H1 (cell line): ENCODE measurements around the gene DBNL. TPM values are rescaled to one million over a fixed set of nuclear protein-coding genes. Genes with fewer than 3 reads are reported as not detected.

ENCODE experiments used
- ASH2L ChIP-seq: fragments of 200-600, 300-600 bp; sonication (generic); IDR thresholded peaks from one replicate; pipeline ENCODE4 v1.7.1; 2017; ENCODE audit warnings: low read length
- CBX5 ChIP-seq: fragments of 300-800, 300-1000 bp; sonication (generic); IDR thresholded peaks from 2 replicates; pipeline ENCODE4 v1.7.1; 2016; ENCODE audit warnings: antibody characterized with exemption, low read length, low read depth
- CBX8 ChIP-seq: fragments of 300-800, 300-1000 bp; sonication (generic); IDR thresholded peaks from 2 replicates; pipeline ENCODE4 v1.7.1; 2016; ENCODE audit warnings: low read depth, low read length, borderline replicate concordance
- EZH2 ChIP-seq: fragments of 200-600 bp; sonication (generic); IDR thresholded peaks from 2 replicates; pipeline ENCODE4 v1.7.1; 2012; ENCODE audit warnings: low read depth, mild to moderate bottlenecking, moderate library complexity, low read length, inconsistent platforms; ENCODE audit not compliant: severe bottlenecking
- FOSL1 ChIP-seq: IDR thresholded peaks from 2 replicates; pipeline ENCODE4 v1.6.1; 2011; ENCODE audit warnings: mild to moderate bottlenecking, low read depth, low read length, moderate library complexity; ENCODE audit not compliant: insufficient read depth
- HDAC2 ChIP-seq, 2 experiments: fragments of 300-600 bp in 1 of 2; sonication (generic) in 1 of 2; IDR thresholded peaks; 2 replicates each; pipeline ENCODE4 v1.6.1; 2011 to 2012; ENCODE audit warnings: low read depth in 2 of 2, low read length in 2 of 2, mild to moderate bottlenecking in 2 of 2, moderate library complexity in 2 of 2, borderline replicate concordance in 1 of 2, inconsistent platforms in 1 of 2
- KDM1A ChIP-seq: fragments of 200-600, 300-600 bp; sonication (generic); IDR thresholded peaks from 2 replicates; pipeline ENCODE4 v1.7.1; 2016; ENCODE audit warnings: mild to moderate bottlenecking, low read length, borderline replicate concordance
- KDM4A ChIP-seq: IDR thresholded peaks from one replicate; pipeline ENCODE4 v1.7.1; 2012; ENCODE audit warnings: low read depth, mild to moderate bottlenecking, moderate library complexity, low read length, inconsistent platforms; ENCODE audit not compliant: severe bottlenecking
- KDM5A ChIP-seq: fragments of 200-600 bp; IDR thresholded peaks from 2 replicates; pipeline ENCODE4 v1.7.1; 2012; ENCODE audit warnings: mild to moderate bottlenecking, low read length, inconsistent platforms, mixed read lengths
- NRF1 ChIP-seq: IDR thresholded peaks from 2 replicates; pipeline ENCODE4 v1.6.1; 2011; ENCODE audit warnings: mild to moderate bottlenecking, low read depth, low read length, improper control_type of control experiment
- PHF8 ChIP-seq: fragments of 200-600 bp; sonication (generic); conservative IDR thresholded peaks from 2 replicates; pipeline ENCODE4 v1.7.1; 2012; ENCODE audit warnings: low read depth, mild to moderate bottlenecking, inconsistent platforms, low read length, moderate library complexity
- RAD21 ChIP-seq, 2 experiments: IDR thresholded peaks in 1 of 2; conservative IDR thresholded peaks in 1 of 2; 2 replicates each; pipeline ENCODE4 v1.6.1; 2011; ENCODE audit warnings: low read depth in 2 of 2, low read length in 2 of 2, improper control_type of control experiment in 1 of 2, inconsistent platforms in 1 of 2, mild to moderate bottlenecking in 1 of 2, moderate library complexity in 1 of 2
- RBBP5 ChIP-seq: IDR thresholded peaks from 2 replicates; pipeline ENCODE4 v1.7.1; 2012; ENCODE audit warnings: low read depth, mild to moderate bottlenecking, inconsistent platforms, low read length, moderate library complexity, borderline replicate concordance
- SAP30 ChIP-seq: fragments of 300-600 bp; sonication (generic); IDR thresholded peaks from 2 replicates; pipeline ENCODE4 v1.7.1; 2012; ENCODE audit warnings: low read length, moderate library complexity, mild to moderate bottlenecking, inconsistent platforms; ENCODE audit not compliant: insufficient read depth, insufficient replicate concordance
- SP1 ChIP-seq: IDR thresholded peaks from 2 replicates; pipeline ENCODE4 v1.6.1; 2011; ENCODE audit warnings: low read depth, low read length
- SRF ChIP-seq: IDR thresholded peaks from 2 replicates; pipeline ENCODE4 v1.6.1; 2011; ENCODE audit warnings: mild to moderate bottlenecking, low read depth, low read length, moderate library complexity
- SUZ12 ChIP-seq: fragments of 200-600 bp; sonication (generic); IDR thresholded peaks from 2 replicates; pipeline ENCODE4 v1.6.1; 2012; ENCODE audit warnings: mild to moderate bottlenecking, inconsistent platforms, low read length, moderate library complexity, mixed read lengths
- TAF7 ChIP-seq: optimal IDR thresholded peaks from 2 replicates; pipeline ENCODE3; 2011; ENCODE audit warnings: low read depth, mild to moderate bottlenecking, inconsistent platforms, low read length, moderate library complexity, borderline replicate concordance
- polyA plus RNA-seq, 7 experiments: library from polyadenylated mRNA; depleted of rRNA in 3 of 7; stranded (reverse) in 5 of 7; unstranded in 2 of 7; fragments of >200 nt in 5 of 7; fragments of 200-250 nt in 2 of 7; gene quantifications; 1 replicate in 5 of 7; 2 replicates in 1 of 7; 4 replicates in 1 of 7; pipeline versions ENCODE4 v1.2.1 to v1.2.3, GENCODE V29; 2011 to 2013; ENCODE audit warnings: missing spikeins in 2 of 7, mixed read lengths in 2 of 7
- total RNA-seq: library from RNA; stranded (reverse); fragmentation: NEBNext Ultra II Directional; extraction: Animal tissue kit (Norgen Biotek cat#: 25700); gene quantifications from 2 replicates; pipeline ENCODE4 v1.2.1, GENCODE V29; 2021
- TF ChIP-seq, protein P1 (sequence below): IDR thresholded peaks from 2 replicates; pipeline ENCODE4 v1.6.1; 2011; ENCODE audit warnings: low read length, improper control_type of control experiment
- TF ChIP-seq, protein P2 (sequence below): IDR thresholded peaks from 2 replicates; pipeline ENCODE4 v1.6.1; 2012; ENCODE audit warnings: inconsistent platforms

The DBNL gene
- total and polyA plus RNA-seq, 2 of the 8 experiments (the other 6 are each of a cell fraction or from before 2014, with no cell fraction given), result 30.9 to 56.6 TPM

DNA sequence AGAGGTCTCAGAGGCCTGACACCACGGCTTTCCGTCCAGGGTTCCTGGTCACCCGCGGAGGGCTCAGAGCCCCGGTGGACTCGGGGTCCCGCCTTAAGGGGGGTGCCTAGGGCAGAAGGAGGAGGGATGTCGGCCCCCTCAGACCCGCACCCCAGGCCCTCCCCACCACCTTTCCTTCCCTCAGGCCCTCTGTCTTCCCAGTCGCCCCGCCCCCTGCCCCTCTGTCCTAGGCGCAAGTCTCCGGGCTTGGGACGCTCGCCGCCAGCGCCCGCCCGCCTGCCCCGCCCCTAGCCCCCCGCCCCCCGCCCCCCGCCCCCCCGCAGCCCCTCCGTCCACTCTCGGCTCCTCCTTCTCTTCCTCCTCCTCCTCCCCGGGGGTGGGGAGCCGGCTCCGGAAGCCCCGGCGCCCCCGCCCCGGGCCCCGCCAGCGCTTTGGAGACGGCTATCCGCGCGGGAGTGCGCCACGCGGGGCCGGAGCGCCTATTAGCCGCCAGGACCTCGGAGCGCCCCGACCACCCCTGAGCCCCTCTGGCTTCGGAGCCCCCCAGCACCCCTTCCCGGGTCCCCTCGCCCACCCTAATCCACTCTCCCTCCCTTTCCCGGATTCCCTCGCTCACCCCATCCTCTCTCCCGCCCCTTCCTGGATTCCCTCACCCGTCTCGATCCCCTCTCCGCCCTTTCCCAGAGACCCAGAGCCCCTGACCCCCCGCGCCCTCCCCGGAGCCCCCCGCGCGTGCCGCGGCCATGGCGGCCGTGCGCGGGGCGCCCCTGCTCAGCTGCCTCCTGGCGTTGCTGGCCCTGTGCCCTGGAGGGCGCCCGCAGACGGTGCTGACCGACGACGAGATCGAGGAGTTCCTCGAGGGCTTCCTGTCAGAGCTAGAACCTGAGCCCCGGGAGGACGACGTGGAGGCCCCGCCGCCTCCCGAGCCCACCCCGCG lies 59.7 kb downstream of the DBNL start, which contains the start of gene AEBP1 (continued):
- TF ChIP-seq, protein P1, sequence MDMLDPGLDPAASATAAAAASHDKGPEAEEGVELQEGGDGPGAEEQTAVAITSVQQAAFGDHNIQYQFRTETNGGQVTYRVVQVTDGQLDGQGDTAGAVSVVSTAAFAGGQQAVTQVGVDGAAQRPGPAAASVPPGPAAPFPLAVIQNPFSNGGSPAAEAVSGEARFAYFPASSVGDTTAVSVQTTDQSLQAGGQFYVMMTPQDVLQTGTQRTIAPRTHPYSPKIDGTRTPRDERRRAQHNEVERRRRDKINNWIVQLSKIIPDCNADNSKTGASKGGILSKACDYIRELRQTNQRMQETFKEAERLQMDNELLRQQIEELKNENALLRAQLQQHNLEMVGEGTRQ, result no peak
- no peak for TF ChIP-seq SP1
- TF ChIP-seq CBX5, result no peak
- no peak for TF ChIP-seq FOSL1
- no peak for TF ChIP-seq SAP30
- TF ChIP-seq SRF, result no peak
- no peak for TF ChIP-seq SUZ12
- no peak for TF ChIP-seq NRF1
- TF ChIP-seq CBX8, result no peak
- TF ChIP-seq, protein P2, sequence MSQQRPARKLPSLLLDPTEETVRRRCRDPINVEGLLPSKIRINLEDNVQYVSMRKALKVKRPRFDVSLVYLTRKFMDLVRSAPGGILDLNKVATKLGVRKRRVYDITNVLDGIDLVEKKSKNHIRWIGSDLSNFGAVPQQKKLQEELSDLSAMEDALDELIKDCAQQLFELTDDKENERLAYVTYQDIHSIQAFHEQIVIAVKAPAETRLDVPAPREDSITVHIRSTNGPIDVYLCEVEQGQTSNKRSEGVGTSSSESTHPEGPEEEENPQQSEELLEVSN, result 0 out of 2 replicates have a peak, but pooled peaks have one; percentile 8
- 0 out of 2 replicates have a peak, but pooled peaks have one; percentile 24 for TF ChIP-seq PHF8
- peak; percentile 56 for TF ChIP-seq KDM4A
- no peak for TF ChIP-seq EZH2
- TF ChIP-seq KDM5A, result no peak
- TF ChIP-seq RBBP5, result no peak; the same call in 1 of the 2 replicates
- no peak for TF ChIP-seq KDM1A
- TF ChIP-seq RAD21 (IDR thresholded peaks at IDR 0.05 in 1 of 2, conservative IDR thresholded peaks at IDR 0.05 in 1 of 2; ENCODE audit: low read depth in 2 of 2, low read length in 2 of 2), result no peak; a peak in 1 of 4 replicates
- TF ChIP-seq ASH2L, result peak; percentile 85
- no peak for TF ChIP-seq TAF7
- TF ChIP-seq HDAC2 (IDR thresholded peaks at IDR 0.05; ENCODE audit: borderline replicate concordance in 1 of 2, low read depth in 2 of 2, low read length in 2 of 2), result no peak
